Lower lobe of right lung (tissue), 2 donors: ENCODE measurements around the gene CCDC57. TPM values are rescaled to one million over a fixed set of nuclear protein-coding genes. Genes with fewer than 3 reads are reported as not detected.

Experiments used
- ATAC-seq, 2 donors: fragments of 200-7000 bp; cut with Tn5 transposase; one replicate each; pipeline ENCODE4 v1.9.1; 2020 to 2022; ENCODE audit warnings: mild to moderate bottlenecking in 2 of 2, moderate library complexity in 2 of 2
- DNase-seq: peaks from one replicate; pipeline ENCODE4 v3.0.0-alpha.2; 2020
- H3K27ac ChIP-seq: fragments of 200-600 bp; one replicate; pipeline ENCODE4 v1.8.0; 2022
- H3K27me3 ChIP-seq: fragments of 200-600 bp; one replicate; pipeline ENCODE4 v1.8.0; 2022; ENCODE audit warnings: low read depth
- H3K36me3 ChIP-seq: fragments of 200-600 bp; one replicate; pipeline ENCODE4 v1.8.0; 2022; ENCODE audit warnings: mild to moderate bottlenecking
- H3K4me1 ChIP-seq: fragments of 200-600 bp; one replicate; pipeline ENCODE4 v1.8.0; 2022
- H3K4me3 ChIP-seq: fragments of 200-600 bp; one replicate; pipeline ENCODE4 v1.8.0; 2022; ENCODE audit warnings: mild to moderate bottlenecking
- H3K9me3 ChIP-seq: fragments of 200-600 bp; one replicate; pipeline ENCODE4 v1.8.0; 2022
- intact Hi-C: fragments of 100-400 bp; cut with DNase I; formaldehyde crosslinking; loops from one replicate; pipeline ENCODE4 v1.11.0; 2022
- total RNA-seq: library from RNA; stranded (reverse); fragmentation: NEBNext Ultra II Directional; extraction: Animal tissue kit (Norgen Biotek cat#: 25700); gene quantifications from one replicate; pipeline ENCODE4 v1.2.1, GENCODE V29; 2021
- TF ChIP-seq, protein P1 (sequence below): fragments of 200-600 bp; IDR thresholded peaks from one replicate; pipeline ENCODE4 v1.8.0; 2022; ENCODE audit warnings: antibody characterized with exemption, mild to moderate bottlenecking
- donor health status: DM: no; HTN: yes; CAD: no; lungs with severe emphysema.

The CCDC57 gene
- total RNA-seq, 1 donor from 2014 or later, result 63.4 TPM

DNA sequence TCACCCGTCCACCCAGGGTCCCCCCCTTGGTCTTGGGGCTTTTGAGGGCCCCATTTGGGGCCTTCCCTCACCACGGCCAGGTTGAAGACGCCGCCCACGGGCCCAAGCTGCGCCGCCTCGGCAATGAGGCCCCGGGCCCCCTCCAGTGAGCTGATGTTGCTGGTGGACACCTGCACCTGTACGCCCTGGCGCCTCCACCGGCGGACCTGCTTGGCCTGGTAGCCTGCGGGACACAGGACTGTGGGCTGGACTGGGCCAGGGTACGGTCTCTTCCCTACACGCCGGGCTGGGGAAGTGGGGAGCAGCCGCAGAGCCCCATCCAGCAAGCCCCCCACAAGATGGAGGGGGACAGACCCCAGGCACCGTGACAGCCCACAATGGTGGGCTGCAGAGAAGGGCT lies 130.2 kb downstream of the CCDC57 start:
- Histone ChIP-seq H3K4me1 (no peaks in the 10 kb centered on the region), H3K27me3 (no peaks in the 10 kb centered on the region), H3K4me3 (no peak overlapping the region), H3K9me3 (no peaks in the 10 kb centered on the region), H3K36me3 (peaks cover 91% of the 10 kb centered on the region), H3K27ac (no peak overlapping the region)
- DNase-seq (no peak), ATAC-seq (no peak)
- intact Hi-C loops, result no loop called here
- TF ChIP-seq, protein P1, sequence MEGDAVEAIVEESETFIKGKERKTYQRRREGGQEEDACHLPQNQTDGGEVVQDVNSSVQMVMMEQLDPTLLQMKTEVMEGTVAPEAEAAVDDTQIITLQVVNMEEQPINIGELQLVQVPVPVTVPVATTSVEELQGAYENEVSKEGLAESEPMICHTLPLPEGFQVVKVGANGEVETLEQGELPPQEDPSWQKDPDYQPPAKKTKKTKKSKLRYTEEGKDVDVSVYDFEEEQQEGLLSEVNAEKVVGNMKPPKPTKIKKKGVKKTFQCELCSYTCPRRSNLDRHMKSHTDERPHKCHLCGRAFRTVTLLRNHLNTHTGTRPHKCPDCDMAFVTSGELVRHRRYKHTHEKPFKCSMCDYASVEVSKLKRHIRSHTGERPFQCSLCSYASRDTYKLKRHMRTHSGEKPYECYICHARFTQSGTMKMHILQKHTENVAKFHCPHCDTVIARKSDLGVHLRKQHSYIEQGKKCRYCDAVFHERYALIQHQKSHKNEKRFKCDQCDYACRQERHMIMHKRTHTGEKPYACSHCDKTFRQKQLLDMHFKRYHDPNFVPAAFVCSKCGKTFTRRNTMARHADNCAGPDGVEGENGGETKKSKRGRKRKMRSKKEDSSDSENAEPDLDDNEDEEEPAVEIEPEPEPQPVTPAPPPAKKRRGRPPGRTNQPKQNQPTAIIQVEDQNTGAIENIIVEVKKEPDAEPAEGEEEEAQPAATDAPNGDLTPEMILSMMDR, result no peak

DNA sequence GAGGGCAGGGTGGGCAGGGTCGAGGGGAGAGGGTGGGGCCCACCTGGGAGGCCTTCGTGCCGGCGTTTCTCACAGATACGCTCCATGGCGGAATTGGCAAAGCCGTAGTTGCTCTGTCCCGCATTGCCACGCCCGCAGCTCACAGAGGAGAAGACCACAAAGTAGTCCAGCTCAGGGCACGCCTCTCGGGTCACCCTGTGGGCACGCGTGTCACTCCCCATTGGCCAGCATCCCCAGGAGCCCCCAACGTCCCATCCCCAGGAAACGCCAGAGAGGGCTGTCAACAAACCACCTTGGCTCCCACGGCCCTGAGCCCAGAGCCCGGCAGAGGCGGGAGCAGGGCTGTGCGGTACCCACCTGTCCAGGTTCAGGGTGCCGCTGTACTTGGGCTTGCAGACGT lies 130.7 kb downstream of the CCDC57 start:
- no peaks in the 10 kb centered on the region for H3K27me3 ChIP-seq
- peaks cover 86% of the 10 kb centered on the region for H3K36me3 ChIP-seq
- TF ChIP-seq, protein P1, result no peak
- H3K4me1 ChIP-seq, result no peaks in the 10 kb centered on the region
- H3K27ac ChIP-seq, result no peak overlapping the region
- ATAC-seq (no peak), DNase-seq (no peak)
- H3K4me3 ChIP-seq, result no peak overlapping the region
- intact Hi-C loops, result no loop called here
- no peaks in the 10 kb centered on the region for H3K9me3 ChIP-seq

DNA sequence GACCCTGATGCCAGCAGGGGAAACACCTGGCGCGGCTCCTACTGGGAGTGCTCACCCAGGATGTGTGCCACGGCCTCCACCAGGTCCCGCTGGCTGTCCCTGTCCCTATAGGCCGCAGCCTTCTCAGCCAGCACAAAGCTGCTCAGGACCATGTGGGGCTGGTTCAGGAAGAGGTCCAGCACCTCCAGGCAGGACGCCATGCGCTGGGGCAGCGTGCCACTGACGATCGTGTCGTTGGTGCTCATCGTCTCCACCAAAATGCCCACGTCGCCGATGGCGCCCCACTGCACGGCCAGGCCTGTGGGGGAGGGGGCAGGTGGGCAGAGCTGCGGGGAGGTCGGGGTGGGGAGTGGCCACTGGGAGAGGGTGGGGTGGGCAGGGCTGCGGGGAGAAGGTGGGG lies 131.1 kb downstream of the CCDC57 start:
- ATAC-seq, result no peak
- Histone ChIP-seq H3K4me1 (no peaks in the 10 kb centered on the region), H3K36me3 (peaks cover 82% of the 10 kb centered on the region), H3K4me3 (no peak overlapping the region), H3K27ac (no peak overlapping the region), H3K27me3 (no peaks in the 10 kb centered on the region), H3K9me3 (no peaks in the 10 kb centered on the region)
- intact Hi-C loops, result no loop called here
- TF ChIP-seq, protein P1, result no peak
- no peak for DNase-seq

DNA sequence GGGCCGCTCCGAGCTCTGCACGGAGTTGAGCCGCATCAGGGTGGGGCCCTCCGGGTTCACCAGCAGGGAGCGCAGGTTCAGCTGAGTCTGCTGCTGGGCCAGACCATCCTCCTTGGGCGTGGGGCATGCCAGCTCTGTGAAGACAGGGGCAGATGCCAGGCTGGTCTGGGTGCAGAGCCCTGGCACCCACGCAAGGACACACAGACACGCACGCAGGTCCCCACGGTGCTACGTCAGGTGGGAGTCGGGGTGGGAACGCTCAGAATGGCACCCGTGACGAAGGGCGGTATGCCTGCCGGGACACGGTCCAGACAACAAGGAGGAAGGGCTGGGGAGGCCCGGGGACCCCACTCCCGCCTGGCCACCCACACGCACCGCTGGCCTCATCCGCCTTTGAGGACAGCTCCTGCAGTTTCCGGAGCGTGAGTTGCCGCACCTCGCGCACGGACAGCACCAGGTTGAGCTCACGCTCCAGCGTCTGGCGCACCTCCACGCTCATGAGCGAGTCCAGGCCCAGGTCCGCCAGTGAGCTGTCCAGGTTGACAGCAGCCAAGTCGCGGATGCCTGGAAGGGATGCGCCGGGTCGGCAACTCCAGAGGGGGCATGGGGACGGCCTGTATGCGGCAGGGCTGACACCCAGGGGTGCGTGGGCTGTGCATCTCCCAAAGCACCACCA lies 131.7 kb downstream of the CCDC57 start:
- Histone ChIP-seq H3K27ac (no peak overlapping the region), H3K9me3 (no peaks in the 10 kb centered on the region), H3K36me3 (peaks cover 75% of the 10 kb centered on the region), H3K4me1 (no peaks in the 10 kb centered on the region), H3K27me3 (no peaks in the 10 kb centered on the region), H3K4me3 (no peak overlapping the region)
- TF ChIP-seq, protein P1, result no peak
- no peak for ATAC-seq
- intact Hi-C loops, result no loop called here
- DNase-seq, result no peak

DNA sequence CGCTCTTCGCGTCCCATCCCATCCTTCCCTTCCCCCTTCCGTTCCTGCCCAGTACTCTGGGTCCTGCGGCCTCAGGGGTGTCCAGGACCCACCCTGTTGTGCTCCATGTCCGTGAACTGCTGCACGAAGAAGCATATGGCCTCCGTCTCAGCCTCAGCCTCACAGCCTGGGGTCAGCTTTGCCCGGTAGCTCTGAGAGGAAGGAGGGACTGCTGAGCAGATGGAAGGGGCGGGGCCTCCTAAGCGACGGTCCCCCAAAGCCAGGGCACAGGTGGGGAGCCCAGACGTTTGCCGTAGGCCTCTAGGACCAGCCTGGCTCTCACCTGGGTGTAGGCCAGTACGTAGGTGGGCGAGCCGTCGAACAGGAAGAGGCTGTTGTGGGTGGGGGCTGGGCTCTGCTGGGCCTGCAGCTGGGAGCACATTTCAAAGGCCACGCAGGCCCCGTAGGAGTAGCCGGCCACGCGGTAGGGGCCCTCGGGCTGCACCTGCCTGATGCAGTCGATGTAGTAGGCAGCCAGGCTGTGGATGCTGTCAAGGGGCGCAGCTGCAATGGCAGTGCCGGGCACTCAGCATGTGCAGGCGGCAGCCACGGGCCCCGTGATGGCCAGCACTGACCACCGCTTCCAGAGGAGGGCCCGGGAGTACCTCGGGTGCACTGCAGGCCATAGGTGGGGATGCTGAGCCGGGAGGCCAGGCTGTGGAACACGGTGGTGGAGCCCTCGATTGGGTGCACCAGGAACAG lies 132.4 kb downstream of the CCDC57 start:
- TF ChIP-seq, protein P1, result no peak
- H3K36me3 ChIP-seq, result peaks cover 68% of the 10 kb centered on the region
- no peaks in the 10 kb centered on the region for H3K27me3 ChIP-seq
- H3K27ac ChIP-seq, result no peak overlapping the region
- intact Hi-C loops, result no loop called here
- no peak overlapping the region for H3K4me3 ChIP-seq
- no peak for DNase-seq
- no peak for ATAC-seq
- no peaks in the 10 kb centered on the region for H3K9me3 ChIP-seq
- H3K4me1 ChIP-seq, result no peaks in the 10 kb centered on the region
